CD1c-positive myeloid dendritic cell (primary cell): ENCODE results near the gene COL23A1.

ENCODE experiments used
- DNase-seq: peaks from one replicate; pipeline ENCODE4 v3.0.0-alpha.2; 2016; ENCODE audit errors: extremely low spot score

COL23A1 gene

GRCh38 chr5:178475422-178475821, 114.8 kb downstream of the COL23A1 start:
- peak; percentile 30 for DNase-seq

DNA sequence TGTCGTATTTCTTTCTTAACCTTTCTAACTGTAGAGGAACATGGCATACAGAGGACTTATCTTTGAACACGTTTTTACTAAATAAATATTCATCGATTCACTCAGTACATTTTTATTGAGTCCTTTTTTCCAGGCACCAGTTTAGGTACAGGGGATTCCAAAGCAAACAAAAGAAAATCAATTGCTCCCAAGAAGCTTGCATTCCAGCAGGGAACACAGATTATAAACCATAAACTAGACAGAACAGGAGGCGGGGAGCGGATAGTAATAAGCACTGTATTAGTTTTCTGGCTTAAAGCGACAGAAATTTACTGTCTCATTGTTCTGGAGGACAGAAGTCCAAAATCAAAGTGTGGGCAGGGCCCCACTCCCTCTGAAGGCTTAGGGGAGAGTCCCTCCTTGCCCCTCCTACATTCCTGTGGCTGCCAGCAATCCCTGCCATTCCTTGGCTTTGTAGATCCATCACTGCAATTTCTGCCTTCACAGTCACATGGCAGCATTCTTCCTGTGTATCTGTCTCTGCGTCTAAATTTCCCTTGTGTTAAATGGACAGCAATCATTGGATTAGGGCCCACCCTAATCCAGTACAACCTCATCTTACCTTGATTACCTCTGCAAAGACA, 115.5 kb downstream of the COL23A1 start:
- no peak for DNase-seq

- DNase-seq, result peak; percentile 36
Observed at GRCh38 chr5:178473854-178474253, 116.3 kb downstream of the COL23A1 start.

DNA sequence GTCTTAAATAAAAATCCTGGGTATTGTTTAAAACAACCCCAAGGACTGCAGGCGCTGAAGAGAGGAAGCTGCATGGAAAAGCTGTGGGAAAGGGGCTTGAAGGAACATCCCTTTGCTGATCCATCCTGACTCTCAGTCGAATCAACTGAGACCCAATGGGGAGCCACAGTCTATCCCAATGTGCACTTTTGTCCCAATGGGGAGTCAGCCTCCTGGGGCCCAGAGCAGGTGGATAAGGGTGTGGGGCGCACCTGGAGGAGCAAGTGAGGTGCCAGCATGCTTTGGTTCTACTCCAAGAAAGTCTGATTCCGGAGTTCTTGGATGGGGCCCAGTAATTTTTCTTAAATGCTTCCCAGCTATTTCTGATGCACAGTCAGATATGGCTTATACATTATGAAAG, 118.1 kb downstream of the COL23A1 start:
- DNase-seq, result no peak

DNA sequence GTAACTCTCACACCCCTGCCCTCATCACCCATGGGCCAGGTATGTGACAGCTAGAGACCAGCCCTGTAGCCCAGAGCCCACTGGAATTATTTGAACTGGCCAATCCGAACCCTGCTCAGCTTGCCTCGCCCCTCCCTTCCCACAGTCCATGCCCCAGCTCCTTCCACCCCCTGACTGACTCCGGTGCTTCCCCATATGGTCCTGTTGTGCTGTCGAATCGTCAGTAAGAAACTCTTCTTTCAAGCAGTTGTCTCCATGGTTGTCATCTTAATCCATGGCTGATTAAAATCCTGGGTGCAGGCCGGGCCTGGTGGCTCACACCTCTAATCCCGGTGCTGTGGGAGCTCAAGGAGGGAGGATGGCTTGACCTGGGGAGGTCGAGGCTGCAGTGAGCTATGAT, 118.5 kb downstream of the COL23A1 start:
- no peak for DNase-seq

DNA sequence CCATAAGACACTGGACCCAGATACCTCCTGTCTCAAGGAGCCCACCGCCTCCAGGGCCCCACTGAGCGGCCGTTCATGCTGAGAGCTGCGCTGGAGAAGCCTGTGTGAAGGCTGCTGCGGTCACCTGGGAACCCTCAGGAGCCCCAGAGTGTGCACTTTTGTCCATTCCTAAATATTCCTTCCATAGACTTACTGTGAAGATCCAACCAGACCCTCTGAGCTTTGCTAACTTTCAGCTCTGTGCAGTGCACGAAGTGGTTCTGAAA, 119.5 kb downstream of the COL23A1 start:
- DNase-seq, result no peak

DNA sequence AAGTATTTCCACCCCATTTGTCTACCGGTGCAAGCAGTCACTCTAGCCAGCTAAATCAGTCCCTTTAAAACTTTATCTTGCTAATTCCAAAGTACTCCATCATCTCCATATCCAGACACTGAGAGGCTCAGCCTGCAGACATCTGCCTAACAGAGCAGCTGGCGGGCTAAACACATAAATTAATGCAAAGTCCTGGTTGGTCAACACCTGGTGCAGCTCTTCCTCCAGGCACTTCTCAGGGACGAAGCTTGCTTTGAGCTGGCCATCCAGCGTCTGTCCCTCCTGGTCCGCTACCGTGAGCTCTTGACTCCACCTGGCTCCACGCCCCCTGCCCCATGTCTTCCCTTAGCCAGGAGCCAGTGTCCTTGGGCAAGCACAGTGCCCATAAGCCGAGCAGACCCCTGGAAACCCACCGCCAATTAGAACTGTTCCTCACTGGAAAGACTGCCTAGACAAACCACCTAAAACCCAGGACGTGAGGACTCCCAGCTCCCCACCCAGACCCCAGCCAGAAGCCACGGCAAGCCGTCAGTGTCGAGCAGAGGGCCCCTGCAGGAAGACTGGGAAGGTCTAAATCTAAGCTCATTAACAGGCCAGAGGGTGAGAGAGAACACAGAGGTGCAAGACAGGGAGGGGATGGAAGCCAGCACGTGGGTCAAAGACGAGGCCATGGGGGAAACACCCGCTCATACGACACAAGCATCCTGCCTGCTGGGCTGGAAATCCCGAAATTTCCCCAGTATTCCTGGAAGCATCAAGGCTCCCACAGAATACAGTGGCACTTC, 120.0 kb downstream of the COL23A1 start:
- no peak for DNase-seq

DNA sequence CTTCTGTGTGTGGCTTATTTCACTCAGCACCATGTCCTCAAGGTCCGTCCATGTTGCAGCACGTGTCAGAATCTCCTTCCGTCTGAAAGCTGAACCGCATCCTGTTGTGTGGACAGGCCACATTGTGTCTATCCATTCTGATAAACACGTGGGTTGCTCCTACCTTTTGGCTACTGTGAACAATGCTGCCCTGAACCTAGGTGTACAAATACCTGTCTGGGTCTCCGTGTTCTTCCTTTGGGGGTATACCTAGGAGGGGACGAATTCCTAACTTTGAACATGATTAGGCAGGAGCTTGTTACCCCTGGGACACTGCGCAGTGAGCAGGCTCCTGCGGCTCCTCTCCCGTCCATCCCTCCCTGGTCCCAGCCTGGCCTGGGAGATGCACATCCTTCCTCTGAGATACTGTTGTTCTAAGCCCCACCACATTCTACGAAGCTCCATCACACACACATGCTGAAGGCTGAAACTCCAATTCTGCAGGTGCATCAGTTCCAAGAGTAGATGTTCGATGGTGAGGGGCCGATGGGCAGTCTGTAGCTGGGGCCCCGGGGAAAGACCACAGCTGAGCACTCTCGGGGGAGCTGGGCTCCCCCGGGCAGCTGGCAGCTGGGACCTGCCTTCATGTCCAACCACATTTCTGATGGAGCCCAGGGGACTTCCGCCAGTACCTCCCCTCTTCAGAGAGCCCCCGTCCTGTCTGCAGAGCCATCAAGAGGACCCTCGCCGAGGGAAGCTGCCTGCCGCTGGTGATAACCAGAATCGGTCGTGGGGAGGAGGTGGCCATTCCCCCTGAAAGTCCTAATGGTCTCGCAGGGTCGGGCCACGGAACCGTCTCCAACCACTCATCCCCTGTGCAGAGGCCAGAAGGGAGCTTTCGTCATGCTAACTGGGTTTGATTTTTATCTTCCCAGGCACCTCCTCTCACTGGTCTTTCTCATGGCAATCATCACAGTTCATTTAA, 120.9 kb downstream of the COL23A1 start:
- DNase-seq, result no peak

GRCh38 chr5:178468196-178468685, 122.0 kb downstream of the COL23A1 start:
- no peak for DNase-seq

DNA sequence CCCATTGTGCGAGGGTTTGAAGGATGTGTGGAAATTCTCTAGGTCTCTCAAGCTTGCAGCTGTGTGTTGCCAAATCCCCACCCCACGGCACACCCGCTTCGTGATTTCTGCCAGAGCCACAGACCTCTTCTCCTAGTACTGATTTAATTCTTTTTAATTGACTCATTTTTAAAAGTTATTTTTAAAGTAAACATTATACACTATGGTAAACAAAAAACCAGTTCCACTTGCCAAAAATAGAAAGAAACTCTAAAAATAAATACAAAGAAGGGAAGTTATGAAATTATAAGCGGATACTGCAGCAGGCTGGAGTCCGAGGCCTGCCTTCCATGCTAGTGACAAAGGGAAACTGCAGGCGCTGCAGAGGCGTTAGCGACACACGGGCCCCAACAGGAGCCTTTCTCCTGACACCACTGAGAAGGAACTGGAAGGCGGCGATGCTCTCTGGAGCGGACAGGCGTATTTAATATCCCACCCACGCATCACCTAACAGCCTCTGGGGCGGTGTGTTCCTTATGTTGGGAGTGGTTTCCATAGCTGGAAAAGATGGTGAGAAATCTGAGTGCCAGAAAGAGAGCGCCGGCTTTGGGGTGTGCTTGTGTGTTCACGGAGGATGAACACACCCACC, 122.5 kb downstream of the COL23A1 start:
- peak; percentile 96 for DNase-seq

- no peak for DNase-seq
Observed at GRCh38 chr5:178467205-178467567, 123.0 kb downstream of the COL23A1 start.

GRCh38 chr5:178466342-178466741, 123.9 kb downstream of the COL23A1 start:
- DNase-seq, result no peak

DNA sequence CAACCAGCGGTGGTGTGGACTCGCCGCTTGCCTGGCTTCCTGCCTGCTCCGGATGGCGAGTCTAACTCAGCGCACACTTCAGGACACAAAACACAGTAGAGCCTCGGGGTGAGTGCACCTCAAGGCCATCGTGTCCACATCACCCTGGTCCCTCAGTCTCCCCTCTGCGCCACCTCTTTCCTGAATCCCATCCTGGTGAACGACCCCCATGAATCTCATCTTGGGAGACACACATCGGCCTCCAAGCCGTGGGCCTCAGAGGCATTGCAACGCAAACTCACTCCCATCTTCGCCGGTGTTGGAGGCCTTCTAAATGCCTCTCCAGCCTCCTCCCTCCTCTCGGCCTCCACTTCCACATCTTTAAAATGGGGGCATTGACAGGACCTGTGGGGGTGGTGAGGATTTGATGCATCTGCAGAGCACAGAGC, 124.3 kb downstream of the COL23A1 start:
- DNase-seq, result no peak

- DNase-seq, result no peak
Observed at GRCh38 chr5:178465228-178465860, 124.8 kb downstream of the COL23A1 start.

DNA sequence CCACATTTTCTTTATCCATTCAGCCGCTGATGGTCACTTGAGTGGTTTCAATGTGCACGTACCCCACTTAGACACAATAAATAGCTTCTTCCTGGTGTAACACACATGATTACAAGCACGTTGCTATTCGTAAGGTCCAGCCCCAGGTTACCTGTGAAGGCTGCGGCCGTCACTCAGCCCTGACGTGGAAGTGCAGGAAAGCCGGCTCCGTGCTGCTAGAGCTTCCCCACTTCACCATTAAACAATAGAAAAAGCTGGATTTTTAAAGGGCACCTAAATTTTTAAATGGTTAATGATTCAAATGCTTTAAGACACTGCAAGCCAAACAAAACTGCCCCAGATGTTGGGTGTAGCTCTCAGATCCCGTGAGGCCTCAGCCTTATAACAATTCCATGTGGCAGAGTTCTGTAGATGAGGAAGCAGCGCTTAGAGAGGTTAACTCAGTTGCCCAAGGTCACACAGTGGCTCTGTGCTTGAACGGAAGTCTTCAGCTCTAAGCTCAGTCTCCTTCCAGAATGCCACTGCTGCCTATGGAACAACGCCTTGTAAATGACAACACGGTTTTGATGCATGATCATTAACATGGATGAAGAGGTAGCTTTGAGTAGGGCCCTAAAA, 125.7 kb downstream of the COL23A1 start:
- DNase-seq, result peak; percentile 30

GRCh38 chr5:178463321-178464155, 126.7 kb downstream of the COL23A1 start:
- DNase-seq, result no peak

- DNase-seq, result peak; percentile 62
Observed at GRCh38 chr5:178462816-178463215, 127.4 kb downstream of the COL23A1 start.

- DNase-seq, result no peak
Observed at GRCh38 chr5:178462076-178462475, 128.1 kb downstream of the COL23A1 start.

- DNase-seq, result peak; percentile 80
Observed at GRCh38 chr5:178461004-178461730, 129.0 kb downstream of the COL23A1 start.
